Measurements from ENCODE around the gene IYD.

IYD gene

GRCh38 chr6:150452428-150453243 is 83.8 kb downstream of the IYD start:
- H3K4me3 ChIP-seq (ENCODE audit: low read depth, low read length): no peak overlapping the region
- TF ChIP-seq, protein P1, sequence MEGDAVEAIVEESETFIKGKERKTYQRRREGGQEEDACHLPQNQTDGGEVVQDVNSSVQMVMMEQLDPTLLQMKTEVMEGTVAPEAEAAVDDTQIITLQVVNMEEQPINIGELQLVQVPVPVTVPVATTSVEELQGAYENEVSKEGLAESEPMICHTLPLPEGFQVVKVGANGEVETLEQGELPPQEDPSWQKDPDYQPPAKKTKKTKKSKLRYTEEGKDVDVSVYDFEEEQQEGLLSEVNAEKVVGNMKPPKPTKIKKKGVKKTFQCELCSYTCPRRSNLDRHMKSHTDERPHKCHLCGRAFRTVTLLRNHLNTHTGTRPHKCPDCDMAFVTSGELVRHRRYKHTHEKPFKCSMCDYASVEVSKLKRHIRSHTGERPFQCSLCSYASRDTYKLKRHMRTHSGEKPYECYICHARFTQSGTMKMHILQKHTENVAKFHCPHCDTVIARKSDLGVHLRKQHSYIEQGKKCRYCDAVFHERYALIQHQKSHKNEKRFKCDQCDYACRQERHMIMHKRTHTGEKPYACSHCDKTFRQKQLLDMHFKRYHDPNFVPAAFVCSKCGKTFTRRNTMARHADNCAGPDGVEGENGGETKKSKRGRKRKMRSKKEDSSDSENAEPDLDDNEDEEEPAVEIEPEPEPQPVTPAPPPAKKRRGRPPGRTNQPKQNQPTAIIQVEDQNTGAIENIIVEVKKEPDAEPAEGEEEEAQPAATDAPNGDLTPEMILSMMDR (IDR thresholded peaks at IDR 0.05; ENCODE audit: borderline replicate concordance, insufficient read depth, low read depth, low read length): no peak

DNA sequence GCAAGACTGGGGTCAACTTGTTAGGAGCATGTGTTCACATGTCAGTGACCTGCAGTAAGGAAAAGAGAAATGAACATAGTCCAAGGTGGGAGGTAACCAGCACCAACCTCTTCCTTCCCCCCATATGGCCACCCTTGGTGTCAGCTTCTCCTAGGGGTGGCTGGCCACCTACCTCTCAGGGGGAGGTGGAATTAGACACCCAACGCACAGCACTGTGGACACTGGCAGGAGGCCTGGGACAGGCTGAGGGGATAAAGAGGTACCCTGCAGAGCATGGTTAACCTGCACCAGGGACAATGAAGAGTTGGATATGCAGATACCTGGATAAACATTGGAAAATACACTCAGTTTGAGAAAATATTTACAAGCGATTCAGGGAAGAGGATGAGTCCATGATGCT is 84.5 kb downstream of the IYD start:
- TF ChIP-seq, protein P1 (IDR thresholded peaks at IDR 0.05; ENCODE audit: borderline replicate concordance, insufficient read depth, low read depth, low read length): no peak
- H3K4me3 ChIP-seq (ENCODE audit: low read depth, low read length): no peak overlapping the region
